Stomach smooth muscle (tissue), 2 donors: Measurements from ENCODE around the gene MAVS.
A peak's percentile ranks its signal among the peaks of the same experiment; 100 is the strongest.
"Not testable (repeated sequence)": the region's sequence is repeated elsewhere in the genome, so short reads cannot be mapped to it uniquely, and the experiment has no call there.

Experiments
- H3K27ac ChIP-seq: one replicate; pipeline ENCODE4 v1.7.0; 2013; ENCODE audit warnings: mild to moderate bottlenecking, low read length, inconsistent platforms
- H3K27me3 ChIP-seq, 2 donors: one replicate each; pipeline ENCODE4 v1.7.0; 2013; ENCODE audit warnings: low read length in 2 of 2; ENCODE audit not compliant: insufficient read depth in 2 of 2, control insufficient read depth in 1 of 2
- H3K36me3 ChIP-seq, 2 donors: one replicate each; pipeline ENCODE4 v1.7.0; 2013; ENCODE audit warnings: low read length in 2 of 2; ENCODE audit not compliant: control insufficient read depth in 2 of 2, insufficient read depth in 2 of 2
- H3K4me1 ChIP-seq: one replicate; pipeline ENCODE4 v1.7.0; 2013; ENCODE audit warnings: low read length; ENCODE audit not compliant: control insufficient read depth, insufficient read depth
- H3K4me3 ChIP-seq, 2 donors: one replicate each; pipeline ENCODE4 v1.7.0; 2013; ENCODE audit warnings: low read length in 2 of 2
- H3K9ac ChIP-seq, 2 donors: one replicate each; pipeline ENCODE4 v1.7.0; 2013; ENCODE audit warnings: low read length in 2 of 2, mild to moderate bottlenecking in 1 of 2
- H3K9me3 ChIP-seq, 2 donors: one replicate each; pipeline ENCODE4 v1.7.0; 2013; ENCODE audit warnings: low read length in 2 of 2; ENCODE audit not compliant: control insufficient read depth in 2 of 2
- donor health status: healthy.
- donor health status: Pancreatic carcinoma.

Gene MAVS

DNA sequence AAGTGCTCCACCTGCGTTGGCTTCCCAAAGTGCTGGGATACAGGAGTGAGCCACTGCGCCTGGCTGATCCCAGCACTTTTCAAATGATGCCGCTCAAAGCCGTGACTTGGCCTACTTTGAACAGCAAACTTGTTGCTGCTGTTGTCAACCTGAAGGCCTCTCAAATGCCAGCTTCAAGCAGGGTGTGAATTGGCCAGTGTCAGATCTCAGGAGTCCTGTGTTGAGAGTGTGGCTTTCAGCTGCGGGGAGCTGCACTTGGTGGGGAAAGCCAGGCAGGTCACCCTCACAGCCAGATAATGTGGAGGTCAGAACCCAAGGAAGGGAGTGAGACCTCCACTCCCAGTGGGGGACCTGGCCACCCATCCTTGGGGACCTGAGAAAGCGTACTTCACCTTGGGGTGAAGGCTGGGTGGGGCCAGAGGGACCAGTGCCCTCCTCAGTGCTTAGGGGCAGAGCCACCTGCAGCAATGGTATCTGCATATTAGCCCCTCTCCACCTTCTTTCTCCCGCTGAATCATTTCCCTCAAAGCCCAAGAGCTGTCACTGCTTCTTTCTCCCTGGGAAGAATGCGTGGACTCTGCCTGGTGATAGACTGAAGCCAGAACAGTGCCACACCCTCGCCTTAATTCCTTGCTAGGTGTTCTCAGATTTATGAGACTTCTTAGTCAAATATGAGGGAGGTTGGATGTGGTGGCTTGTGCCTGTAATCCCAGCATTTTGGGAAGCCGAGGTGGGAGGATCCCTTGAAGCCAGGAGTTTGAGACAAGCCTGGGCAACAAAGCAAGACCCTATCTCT lies 23.4 kb downstream of the MAVS start:
- Histone ChIP-seq H3K9me3 (no peaks in the 10 kb centered on the region), H3K36me3 (peaks cover 26 to 28% of the 10 kb centered on the region in 2 donors), H3K27ac (no peak overlapping the region), H3K9ac (no peak overlapping the region), H3K27me3 (no peaks in the 10 kb centered on the region), H3K4me1 (peaks cover 5% of the 10 kb centered on the region), H3K4me3 (no peak overlapping the region)

DNA sequence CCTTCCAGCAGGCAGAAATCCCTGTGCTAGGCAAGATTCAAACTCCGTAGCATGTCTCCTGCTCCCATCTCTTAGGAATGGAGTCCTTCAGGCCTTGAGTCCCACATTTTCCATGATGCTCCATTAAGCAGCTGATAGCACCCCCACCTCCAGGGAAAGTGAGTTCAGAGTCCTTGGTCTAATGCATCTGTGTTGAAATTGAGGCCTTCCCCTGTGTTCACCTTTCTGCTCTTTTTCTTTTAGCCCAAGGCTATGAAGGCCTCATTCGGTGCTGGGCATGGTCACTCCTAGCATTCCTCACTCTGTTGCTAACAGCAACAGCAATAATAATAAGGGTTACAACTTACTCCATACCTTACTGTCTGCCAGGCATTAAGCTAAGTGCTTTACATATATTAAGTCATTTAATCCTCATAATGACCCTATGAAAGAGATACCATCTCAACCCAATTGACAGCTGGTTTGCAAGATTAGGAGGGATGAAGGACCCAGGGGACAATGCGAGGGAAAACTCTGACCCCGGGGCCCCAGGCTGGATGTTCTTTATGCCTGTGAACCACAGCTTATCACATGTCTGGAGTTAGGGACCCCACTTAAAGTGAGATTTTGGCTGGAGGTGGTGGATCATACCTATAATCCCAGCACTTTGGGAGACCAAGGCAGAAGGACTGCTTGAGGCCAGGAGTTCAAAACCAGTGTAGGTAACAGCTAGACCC lies 25.1 kb downstream of the MAVS start:
- H3K36me3 ChIP-seq, result peaks cover 15 to 18% of the 10 kb centered on the region in 2 donors
- H3K4me1 ChIP-seq, result peaks cover 5% of the 10 kb centered on the region
- H3K27me3 ChIP-seq, result no peaks in the 10 kb centered on the region
- H3K9me3 ChIP-seq, result no peaks in the 10 kb centered on the region
- H3K27ac ChIP-seq, result no peak overlapping the region
- H3K9ac ChIP-seq, result no peak overlapping the region
- no peak overlapping the region for H3K4me3 ChIP-seq

DNA sequence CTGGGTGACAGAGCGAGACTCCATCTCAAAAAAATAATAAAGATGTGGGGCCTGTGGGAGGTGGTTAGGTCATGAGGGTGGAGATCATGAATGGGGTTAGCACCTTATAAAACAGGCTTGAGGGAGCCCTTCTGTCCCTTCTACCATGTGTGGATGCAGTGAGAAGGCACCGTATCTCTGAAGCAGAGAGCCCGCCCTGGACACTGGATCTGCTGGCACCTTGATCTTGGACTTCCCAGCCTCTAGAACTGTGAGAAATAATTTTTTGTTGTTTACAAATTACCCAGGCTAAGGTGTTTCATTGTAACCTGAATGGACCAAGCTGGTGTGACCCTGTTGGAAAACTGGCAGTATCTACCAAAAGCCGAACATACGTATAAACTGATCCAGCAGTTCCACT lies 26.9 kb downstream of the MAVS start:
- Histone ChIP-seq H3K36me3 (peaks cover 8 to 14% of the 10 kb centered on the region in 2 donors), H3K4me1 (peaks cover 2% of the 10 kb centered on the region)

DNA sequence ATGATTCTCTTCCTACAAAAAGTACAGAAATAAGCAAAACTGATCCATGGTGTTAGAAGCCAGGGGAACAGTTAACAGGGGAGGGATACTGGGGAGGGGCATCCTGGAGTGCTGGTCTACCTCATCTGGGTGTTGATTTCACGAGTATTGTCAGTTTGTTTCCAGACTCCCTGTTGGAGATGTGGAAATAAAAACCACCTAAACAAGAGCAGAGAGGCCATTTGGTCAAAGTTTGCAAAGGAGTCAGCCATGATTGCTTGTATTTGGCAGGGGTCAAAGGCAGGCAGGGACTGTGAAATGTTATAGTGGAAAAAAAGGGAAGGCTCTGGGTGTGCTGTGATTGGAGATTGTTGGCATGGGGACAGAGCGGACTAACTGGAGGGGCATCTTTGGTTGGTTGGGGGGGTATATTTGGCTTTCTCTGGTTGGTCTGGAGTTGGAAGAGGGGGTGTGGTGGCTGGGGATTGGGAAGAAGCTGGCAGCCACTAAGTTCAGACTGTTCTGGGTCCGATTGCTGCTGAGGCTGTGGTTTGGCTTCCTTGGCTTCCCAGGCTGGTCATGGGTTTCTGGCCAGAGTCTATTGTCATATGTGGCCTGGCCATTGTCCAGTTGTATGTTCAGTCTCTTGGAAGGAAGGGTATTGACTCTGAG lies 27.7 kb downstream of the MAVS start:
- no peak overlapping the region for H3K9ac ChIP-seq
- H3K27me3 ChIP-seq, result no peaks in the 10 kb centered on the region
- H3K9me3 ChIP-seq, result no peaks in the 10 kb centered on the region
- H3K4me1 ChIP-seq, result peaks cover 2% of the 10 kb centered on the region
- H3K4me3 ChIP-seq, result no peak overlapping the region
- H3K36me3 ChIP-seq, result peaks cover 8 to 14% of the 10 kb centered on the region in 2 donors
- no peak overlapping the region for H3K27ac ChIP-seq

More for the DNA sequence above, 26.9 kb downstream of the MAVS start:
- Histone ChIP-seq H3K9me3 (no peaks in the 10 kb centered on the region), H3K4me3 (no peak overlapping the region), H3K27me3 (no peaks in the 10 kb centered on the region), H3K9ac (no peak overlapping the region), H3K27ac (no peak overlapping the region)

DNA sequence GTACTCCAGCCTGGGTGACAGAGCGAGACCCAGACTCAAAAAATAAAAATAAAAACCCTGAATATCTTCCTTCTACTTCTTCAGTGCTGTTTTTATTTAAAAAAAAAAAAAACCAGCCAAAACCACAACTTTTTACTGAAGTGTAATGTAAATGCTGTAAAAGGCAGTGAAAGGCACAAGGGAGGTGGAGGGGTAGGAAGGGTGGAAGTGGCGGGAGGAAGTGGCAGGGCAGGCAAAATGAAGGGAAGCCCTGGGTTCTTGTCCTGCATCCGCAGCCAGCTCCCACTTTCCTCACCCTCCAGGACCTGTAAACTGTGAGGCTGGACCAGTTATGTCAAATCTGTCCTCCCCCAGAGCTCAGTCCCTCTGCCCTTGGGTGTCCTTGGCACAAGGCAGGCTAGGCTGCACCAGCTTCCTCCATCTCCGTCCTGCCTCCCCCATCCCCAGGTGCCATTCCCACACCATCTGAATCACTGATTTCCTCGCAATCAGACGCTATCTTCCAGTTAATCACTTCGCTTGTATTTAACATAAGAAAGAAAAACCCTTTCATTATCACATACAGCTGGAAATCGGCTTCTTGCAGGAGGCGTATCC lies 28.8 kb downstream of the MAVS start:
- no peaks in the 10 kb centered on the region for H3K9me3 ChIP-seq
- H3K27me3 ChIP-seq, result no peaks in the 10 kb centered on the region
- H3K4me3 ChIP-seq, result no peak overlapping the region
- H3K4me1 ChIP-seq, result peaks cover 2% of the 10 kb centered on the region
- H3K9ac ChIP-seq, result no peak overlapping the region
- no peak overlapping the region for H3K27ac ChIP-seq
- H3K36me3 ChIP-seq, result peaks cover 8 to 14% of the 10 kb centered on the region in 2 donors

DNA sequence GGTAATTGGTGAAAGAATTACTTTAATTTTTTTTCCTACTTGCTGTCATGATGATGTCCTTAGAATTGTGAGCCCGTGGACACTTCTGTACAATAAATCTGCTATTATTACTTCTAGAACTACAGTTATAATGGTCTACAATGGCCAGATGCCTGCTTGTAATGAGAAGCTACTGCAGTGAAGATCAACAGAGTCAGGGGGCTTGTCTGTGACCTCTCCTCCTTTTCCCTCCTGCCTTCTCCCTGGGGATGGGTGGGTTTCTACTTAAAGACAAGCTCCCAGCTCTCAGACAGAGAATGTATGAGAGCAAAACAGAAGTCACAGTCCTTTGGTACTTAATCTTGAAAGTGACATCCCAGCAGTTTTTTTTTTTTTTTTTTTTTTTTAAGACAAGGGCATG lies 29.4 kb downstream of the MAVS start:
- H3K4me3 ChIP-seq, result no peak overlapping the region
- H3K9me3 ChIP-seq, result no peaks in the 10 kb centered on the region
- no peak overlapping the region for H3K9ac ChIP-seq
- no peaks in the 10 kb centered on the region for H3K27me3 ChIP-seq
- H3K27ac ChIP-seq, result no peak overlapping the region
- H3K36me3 ChIP-seq, result peaks cover 8 to 14% of the 10 kb centered on the region in 2 donors
- peaks cover 2% of the 10 kb centered on the region for H3K4me1 ChIP-seq

DNA sequence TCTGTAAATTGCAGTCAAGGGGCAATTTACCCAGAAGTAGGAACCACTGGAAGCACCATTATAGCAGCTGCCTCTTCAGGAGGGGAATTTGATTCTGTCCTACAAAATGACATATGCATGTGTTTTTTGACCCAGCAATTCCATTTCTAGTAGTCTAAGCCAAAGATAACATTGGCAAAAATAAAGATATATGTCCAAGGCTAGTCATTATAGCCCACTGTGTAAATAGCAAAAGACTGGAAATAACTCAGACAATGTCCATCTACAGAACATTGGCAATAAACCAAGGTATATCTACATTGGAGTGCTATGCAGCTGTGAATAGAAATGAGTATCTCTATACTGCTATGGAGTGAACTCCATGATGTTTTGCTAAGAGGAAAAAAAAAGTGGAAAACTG lies 30.0 kb downstream of the MAVS start:
- Histone ChIP-seq H3K9me3 (no peaks in the 10 kb centered on the region), H3K36me3 (peaks cover 5 to 10% of the 10 kb centered on the region in 2 donors), H3K27me3 (no peaks in the 10 kb centered on the region), H3K4me3 (no peak overlapping the region), H3K9ac (no peak overlapping the region), H3K27ac (no peak overlapping the region), H3K4me1 (no peaks in the 10 kb centered on the region)

DNA sequence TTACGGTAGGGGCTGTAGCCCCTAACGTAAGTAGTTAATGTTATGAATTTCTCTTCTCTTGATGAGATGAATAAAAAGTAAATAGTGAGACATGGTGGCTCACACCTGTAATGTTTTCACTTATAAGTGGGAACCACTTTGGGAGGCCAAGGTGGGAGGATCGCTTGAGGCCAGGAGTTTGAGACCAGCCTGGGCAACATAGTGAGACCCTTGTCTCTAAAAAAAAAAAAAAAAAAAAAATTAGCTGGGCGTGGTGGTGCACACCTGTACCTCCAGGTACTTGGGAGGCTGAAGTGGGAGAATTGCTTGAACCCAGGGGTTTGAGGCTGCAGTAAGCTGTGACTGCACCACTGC lies 32.3 kb downstream of the MAVS start:
- H3K27me3 ChIP-seq, H3K27ac ChIP-seq, H3K36me3 ChIP-seq, H3K4me1 ChIP-seq, H3K9ac ChIP-seq, H3K9me3 ChIP-seq, H3K4me3 ChIP-seq: not testable (repeated sequence)

DNA sequence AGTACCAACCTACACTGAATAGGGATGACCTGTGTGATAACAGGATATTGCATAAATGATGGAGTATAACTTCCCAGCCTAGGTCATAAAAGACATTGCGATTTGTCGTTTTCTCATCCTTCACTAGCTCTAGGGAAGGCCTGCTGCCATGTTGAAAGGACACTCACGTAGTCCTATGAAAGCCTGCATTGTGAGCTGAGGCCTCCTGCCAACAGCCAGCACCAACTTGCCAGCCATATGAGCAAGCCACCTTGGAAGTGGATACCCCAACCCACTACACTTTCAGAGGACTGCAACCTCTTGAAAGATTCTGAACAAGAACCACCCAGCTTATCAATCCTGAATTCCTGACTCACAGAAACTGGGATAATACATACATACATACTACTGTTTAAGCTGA lies 39.1 kb downstream of the MAVS start:
- Histone ChIP-seq H3K4me3 (no peak overlapping the region), H3K4me1 (peaks cover 13% of the 10 kb centered on the region), H3K27ac (no peak overlapping the region), H3K9me3 (no peaks in the 10 kb centered on the region), H3K9ac (no peak overlapping the region), H3K36me3 (no peaks in the 10 kb centered on the region), H3K27me3 (no peaks in the 10 kb centered on the region)

DNA sequence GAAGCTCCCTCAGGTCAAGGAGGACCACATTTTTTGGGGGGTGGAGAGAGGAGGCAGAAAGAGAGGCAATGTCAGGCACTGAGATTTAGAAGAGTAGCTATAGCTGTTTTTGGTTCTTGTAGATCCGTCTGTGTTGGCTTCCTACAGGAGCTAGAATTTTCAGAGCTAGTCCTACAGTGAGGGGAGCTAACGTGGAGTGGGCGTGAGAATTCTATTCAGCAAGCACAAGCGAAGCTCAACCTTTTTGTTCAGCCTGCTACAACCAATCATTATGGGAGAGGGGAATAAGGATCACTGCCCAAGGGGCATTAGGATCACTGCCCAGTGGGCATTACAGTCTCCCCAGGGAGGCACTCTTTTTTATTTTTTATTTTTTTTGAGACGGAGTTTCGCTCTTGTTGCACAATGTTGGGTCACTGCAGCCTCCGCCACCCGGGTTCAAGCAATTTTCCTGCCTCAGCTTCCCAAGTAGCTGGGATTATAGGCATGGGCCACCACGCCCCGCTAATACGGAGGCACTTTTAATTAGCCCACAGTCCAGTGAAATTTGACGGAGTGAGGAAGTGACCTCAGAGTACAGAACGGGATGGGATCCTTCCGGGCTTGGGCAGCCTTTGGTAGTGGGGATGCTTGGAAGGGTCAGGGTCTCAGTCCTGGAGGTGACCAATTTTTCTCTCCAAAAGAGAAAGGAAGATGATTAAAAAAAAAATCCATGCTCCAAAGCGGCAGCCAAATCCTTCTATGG lies 41.4 kb downstream of the MAVS start:
- Histone ChIP-seq H3K27me3 (no peaks in the 10 kb centered on the region), H3K9me3 (no peaks in the 10 kb centered on the region), H3K4me3 (peak overlapping the region; percentile 84 to 96), H3K27ac (peak overlapping the region; percentile 80), H3K9ac (peak overlapping the region; percentile 64 to 90), H3K36me3 (no peaks in the 10 kb centered on the region), H3K4me1 (peaks cover 26% of the 10 kb centered on the region)
